GM19099 (cell line): Measurements from ENCODE around the gene PLCH1.

Experiments
- POLR2A ChIP-seq: IDR thresholded peaks from 3 replicates; pipeline ENCODE4 v1.6.1; 2011; ENCODE audit warnings: low read depth; ENCODE audit not compliant: insufficient read length; ENCODE audit errors: extremely low read depth

The PLCH1 gene

GRCh38 chr3:155425396-155425795, 319.5 kb downstream of the PLCH1 start:
- no peak for TF ChIP-seq POLR2A

- TF ChIP-seq POLR2A: no peak
Measured at GRCh38 chr3:155424323-155424710, 320.6 kb downstream of the PLCH1 start.

- TF ChIP-seq POLR2A: no peak
Measured at GRCh38 chr3:155423526-155424322, 321.1 kb downstream of the PLCH1 start.

- TF ChIP-seq POLR2A: no peak
Measured at GRCh38 chr3:155420881-155421486, 323.9 kb downstream of the PLCH1 start.

- TF ChIP-seq POLR2A: no peak
Measured at GRCh38 chr3:155420406-155420805, 324.5 kb downstream of the PLCH1 start.

GRCh38 chr3:155418407-155418806, 326.5 kb downstream of the PLCH1 start:
- TF ChIP-seq POLR2A: no peak

- no peak for TF ChIP-seq POLR2A
Measured at GRCh38 chr3:155417119-155417517, 327.8 kb downstream of the PLCH1 start.

GRCh38 chr3:155416500-155417118, 328.3 kb downstream of the PLCH1 start:
- no peak for TF ChIP-seq POLR2A

GRCh38 chr3:155412904-155413303, 332.0 kb downstream of the PLCH1 start:
- TF ChIP-seq POLR2A: no peak

GRCh38 chr3:155411500-155412223, 333.2 kb downstream of the PLCH1 start:
- no peak for TF ChIP-seq POLR2A

GRCh38 chr3:155409336-155409735, 335.5 kb downstream of the PLCH1 start:
- TF ChIP-seq POLR2A: no peak

GRCh38 chr3:155407971-155408370, 336.9 kb downstream of the PLCH1 start:
- no peak for TF ChIP-seq POLR2A

GRCh38 chr3:155407331-155407730, 337.5 kb downstream of the PLCH1 start:
- no peak for TF ChIP-seq POLR2A

- no peak for TF ChIP-seq POLR2A
Measured at GRCh38 chr3:155404486-155404885, 340.4 kb downstream of the PLCH1 start.

GRCh38 chr3:155402656-155403055, 342.2 kb downstream of the PLCH1 start:
- TF ChIP-seq POLR2A: no peak

- TF ChIP-seq POLR2A: no peak
Measured at GRCh38 chr3:155398046-155398445, 346.8 kb downstream of the PLCH1 start.

GRCh38 chr3:155394240-155394639, 350.6 kb downstream of the PLCH1 start:
- no peak for TF ChIP-seq POLR2A
